Measurements from ENCODE around the gene SRBD1.

Gene SRBD1

DNA sequence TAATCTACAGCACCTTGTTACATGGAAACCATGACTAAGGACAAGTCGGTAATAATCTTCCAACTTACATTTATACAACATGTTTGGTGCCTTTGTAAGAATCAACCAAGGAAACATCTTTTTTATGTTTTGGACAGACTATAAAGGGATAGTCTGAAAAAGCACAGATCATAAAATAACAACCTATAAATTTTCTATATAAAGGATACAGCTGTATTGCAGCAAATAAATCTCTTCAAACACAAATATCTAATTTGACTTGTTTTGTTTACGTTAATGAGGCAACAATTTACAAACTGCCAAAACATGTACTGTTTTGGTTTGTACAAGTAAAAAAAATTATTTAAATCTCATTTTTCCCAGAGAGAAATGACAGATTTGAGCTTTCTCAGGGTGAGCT lies 92.5 kb downstream of the SRBD1 start:
- TF ChIP-seq SIN3A (IDR thresholded peaks at IDR 0.05; ENCODE audit: borderline replicate concordance, insufficient read depth, low read length) (no peak), TAF1 (IDR thresholded peaks at IDR 0.05; ENCODE audit: borderline replicate concordance, insufficient read depth, low read length) (no peak)

DNA sequence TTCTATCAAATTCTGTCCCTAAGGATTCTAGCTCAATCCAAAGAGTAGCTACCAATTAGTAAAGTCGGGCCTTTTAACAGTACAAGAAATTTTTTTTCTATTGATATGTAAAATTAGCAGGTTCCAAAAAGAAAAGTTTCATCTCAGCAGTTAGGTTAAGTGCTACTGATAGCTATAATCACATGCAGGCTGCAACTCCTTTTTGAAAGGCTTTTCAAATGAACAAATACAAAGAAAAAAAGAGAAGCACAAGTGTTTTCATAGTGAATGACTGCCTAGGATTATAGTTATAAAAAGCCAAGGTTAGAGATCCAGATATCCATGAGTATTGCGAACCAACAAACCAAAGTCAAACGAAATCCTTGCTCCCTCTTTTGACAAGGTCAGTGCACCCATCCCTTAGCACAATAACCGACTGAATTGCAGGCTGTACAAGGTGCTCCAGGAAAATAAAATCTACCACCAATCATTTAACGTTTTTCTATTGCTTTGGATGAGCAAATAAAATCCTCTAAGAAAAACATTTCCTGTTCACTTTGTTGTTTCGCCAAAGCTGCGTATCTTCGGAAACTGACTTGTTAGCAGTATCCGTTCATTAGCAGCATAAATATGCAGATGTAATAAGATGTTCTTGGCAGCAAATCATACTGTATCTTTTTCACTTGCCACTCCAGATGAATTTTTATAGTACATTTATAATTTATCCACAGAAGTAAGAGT lies 100.2 kb downstream of the SRBD1 start:
- no peak for TF ChIP-seq POLR2AphosphoS5 (IDR thresholded peaks at IDR 0.05; ENCODE audit: low read depth, low read length)
- no peak for TF ChIP-seq FOXP2 (optimal IDR thresholded peaks at IDR 0.05; ENCODE audit: borderline replicate concordance, extremely low read depth, extremely low read length, insufficient read depth)
- no peak for TF ChIP-seq TAF1 (IDR thresholded peaks at IDR 0.05; ENCODE audit: borderline replicate concordance, insufficient read depth, low read length)
- TF ChIP-seq SIN3A (IDR thresholded peaks at IDR 0.05; ENCODE audit: borderline replicate concordance, insufficient read depth, low read length), result no peak
- TF ChIP-seq, protein P1, sequence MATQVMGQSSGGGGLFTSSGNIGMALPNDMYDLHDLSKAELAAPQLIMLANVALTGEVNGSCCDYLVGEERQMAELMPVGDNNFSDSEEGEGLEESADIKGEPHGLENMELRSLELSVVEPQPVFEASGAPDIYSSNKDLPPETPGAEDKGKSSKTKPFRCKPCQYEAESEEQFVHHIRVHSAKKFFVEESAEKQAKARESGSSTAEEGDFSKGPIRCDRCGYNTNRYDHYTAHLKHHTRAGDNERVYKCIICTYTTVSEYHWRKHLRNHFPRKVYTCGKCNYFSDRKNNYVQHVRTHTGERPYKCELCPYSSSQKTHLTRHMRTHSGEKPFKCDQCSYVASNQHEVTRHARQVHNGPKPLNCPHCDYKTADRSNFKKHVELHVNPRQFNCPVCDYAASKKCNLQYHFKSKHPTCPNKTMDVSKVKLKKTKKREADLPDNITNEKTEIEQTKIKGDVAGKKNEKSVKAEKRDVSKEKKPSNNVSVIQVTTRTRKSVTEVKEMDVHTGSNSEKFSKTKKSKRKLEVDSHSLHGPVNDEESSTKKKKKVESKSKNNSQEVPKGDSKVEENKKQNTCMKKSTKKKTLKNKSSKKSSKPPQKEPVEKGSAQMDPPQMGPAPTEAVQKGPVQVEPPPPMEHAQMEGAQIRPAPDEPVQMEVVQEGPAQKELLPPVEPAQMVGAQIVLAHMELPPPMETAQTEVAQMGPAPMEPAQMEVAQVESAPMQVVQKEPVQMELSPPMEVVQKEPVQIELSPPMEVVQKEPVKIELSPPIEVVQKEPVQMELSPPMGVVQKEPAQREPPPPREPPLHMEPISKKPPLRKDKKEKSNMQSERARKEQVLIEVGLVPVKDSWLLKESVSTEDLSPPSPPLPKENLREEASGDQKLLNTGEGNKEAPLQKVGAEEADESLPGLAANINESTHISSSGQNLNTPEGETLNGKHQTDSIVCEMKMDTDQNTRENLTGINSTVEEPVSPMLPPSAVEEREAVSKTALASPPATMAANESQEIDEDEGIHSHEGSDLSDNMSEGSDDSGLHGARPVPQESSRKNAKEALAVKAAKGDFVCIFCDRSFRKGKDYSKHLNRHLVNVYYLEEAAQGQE (IDR thresholded peaks at IDR 0.05; ENCODE audit: insufficient read depth in 1 of 2, low read depth in 2 of 2, low read length in 2 of 2), result no peak

DNA sequence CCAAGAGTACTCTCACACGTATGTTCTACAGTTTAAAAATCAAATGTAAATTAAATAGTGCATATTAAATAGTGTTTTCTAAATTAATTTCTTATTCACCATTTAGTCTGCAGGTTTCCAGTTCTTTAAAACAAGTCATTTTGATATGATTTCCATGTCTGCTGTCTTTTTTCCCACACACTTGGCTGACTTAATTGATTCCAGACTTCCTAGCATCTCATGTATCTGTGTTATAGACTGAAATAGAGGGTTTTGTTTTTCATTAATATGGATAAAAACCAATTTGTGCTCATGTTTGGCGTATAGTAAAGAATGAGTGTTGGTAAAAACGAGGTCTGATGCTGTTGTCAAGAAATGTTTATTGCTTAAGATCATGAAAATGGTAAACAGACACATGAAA lies 104.3 kb downstream of the SRBD1 start:
- TF ChIP-seq, protein P1 (IDR thresholded peaks at IDR 0.05; ENCODE audit: insufficient read depth in 1 of 2, low read depth in 2 of 2, low read length in 2 of 2), result no peak
- no peak for TF ChIP-seq SIN3A (IDR thresholded peaks at IDR 0.05; ENCODE audit: borderline replicate concordance, insufficient read depth, low read length)
- no peak for TF ChIP-seq TAF1 (IDR thresholded peaks at IDR 0.05; ENCODE audit: borderline replicate concordance, insufficient read depth, low read length)
- no peak for TF ChIP-seq FOXP2 (optimal IDR thresholded peaks at IDR 0.05; ENCODE audit: borderline replicate concordance, extremely low read depth, extremely low read length, insufficient read depth)
- no peak for TF ChIP-seq POLR2AphosphoS5 (IDR thresholded peaks at IDR 0.05; ENCODE audit: low read depth, low read length)

DNA sequence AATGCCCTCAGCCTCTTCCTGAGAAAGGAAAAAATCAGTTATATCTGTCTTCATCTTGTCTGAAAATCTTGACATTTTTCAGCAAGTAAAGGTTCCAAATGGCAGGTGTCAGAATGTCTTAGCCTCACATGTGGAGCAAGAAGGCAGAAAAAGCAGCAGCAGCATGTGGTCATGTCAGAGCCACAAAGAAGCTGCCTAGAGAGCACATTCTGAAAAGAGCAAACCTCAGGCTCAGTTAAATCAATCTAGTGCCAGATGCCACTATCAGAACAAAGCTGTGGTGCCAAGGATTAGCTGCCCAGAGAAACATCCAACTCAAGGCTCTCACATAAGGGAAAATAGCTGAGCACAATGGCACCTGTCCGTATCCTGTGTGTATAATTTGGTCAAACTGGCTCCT lies 105.9 kb downstream of the SRBD1 start:
- no peak for TF ChIP-seq TAF1 (IDR thresholded peaks at IDR 0.05; ENCODE audit: borderline replicate concordance, insufficient read depth, low read length)
- TF ChIP-seq, protein P1 (IDR thresholded peaks at IDR 0.05; ENCODE audit: insufficient read depth in 1 of 2, low read depth in 2 of 2, low read length in 2 of 2), result no peak
- no peak for TF ChIP-seq SIN3A (IDR thresholded peaks at IDR 0.05; ENCODE audit: borderline replicate concordance, insufficient read depth, low read length)
- no peak for TF ChIP-seq POLR2AphosphoS5 (IDR thresholded peaks at IDR 0.05; ENCODE audit: low read depth, low read length)
- no peak for TF ChIP-seq FOXP2 (optimal IDR thresholded peaks at IDR 0.05; ENCODE audit: borderline replicate concordance, extremely low read depth, extremely low read length, insufficient read depth)

DNA sequence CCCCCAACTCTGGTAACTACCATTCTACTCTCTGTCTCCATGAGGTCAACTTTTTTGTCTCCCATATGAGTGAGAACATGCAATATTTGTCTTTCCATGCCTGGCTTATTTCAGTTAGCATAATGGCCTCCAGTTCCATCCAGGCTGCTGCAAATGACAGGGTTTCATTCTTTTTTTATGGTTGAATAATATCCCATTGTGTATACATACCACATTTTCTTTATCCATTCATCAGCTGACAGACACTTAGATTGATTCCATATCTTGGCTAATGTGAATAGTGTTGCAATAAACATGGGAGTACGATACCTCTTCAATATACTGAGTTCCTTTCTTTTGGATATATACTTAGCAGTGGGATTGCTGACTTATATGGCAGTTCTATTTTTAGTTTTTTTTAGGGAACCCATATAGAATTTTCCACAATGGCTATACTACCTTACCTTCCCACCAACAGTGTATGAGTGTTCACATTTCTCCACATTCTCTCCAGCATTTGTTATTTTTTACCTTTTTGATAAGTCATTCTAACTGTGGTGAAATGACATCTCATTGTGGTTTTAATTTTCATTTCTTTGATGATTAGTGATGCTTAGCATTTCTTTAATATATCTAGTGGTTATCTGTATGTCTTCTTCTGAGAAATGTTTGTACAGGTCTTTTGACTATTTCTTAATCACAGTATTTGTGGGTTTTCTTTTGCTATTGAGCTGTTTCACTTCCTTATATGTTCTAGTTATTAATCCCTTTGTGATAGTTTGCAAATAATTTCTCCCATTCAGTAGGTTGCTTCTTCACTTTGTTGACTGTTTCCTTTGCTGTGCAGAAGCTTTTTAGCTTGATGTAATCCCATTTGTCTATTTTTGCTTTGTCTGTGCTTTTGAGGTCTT lies 112.2 kb downstream of the SRBD1 start:
- TF ChIP-seq FOXP2 (optimal IDR thresholded peaks at IDR 0.05; ENCODE audit: borderline replicate concordance, extremely low read depth, extremely low read length, insufficient read depth) (no peak), POLR2AphosphoS5 (IDR thresholded peaks at IDR 0.05; ENCODE audit: low read depth, low read length) (no peak), TAF1 (IDR thresholded peaks at IDR 0.05; ENCODE audit: borderline replicate concordance, insufficient read depth, low read length) (no peak), SIN3A (IDR thresholded peaks at IDR 0.05; ENCODE audit: borderline replicate concordance, insufficient read depth, low read length) (no peak)
- TF ChIP-seq, protein P1 (IDR thresholded peaks at IDR 0.05; ENCODE audit: insufficient read depth in 1 of 2, low read depth in 2 of 2, low read length in 2 of 2), result no peak

All from PFSK-1 (cell line).